Fibroblast of lung (primary cell): ENCODE data around the gene GOT1. TPM values are rescaled to one million over a fixed set of nuclear protein-coding genes. Genes with fewer than 3 reads are reported as not detected.

ENCODE experiments used
- DNase-seq, 2 donors: peaks; one replicate each; pipeline versions ENCODE4 v3.0.0 to v3.0.0-alpha.2; 2010; ENCODE audit warnings: low read depth in 2 of 2
- H2AFZ ChIP-seq: 2 replicates; pipeline ENCODE4 v1.5.1; 2012; ENCODE audit warnings: low read length, control low read depth, inconsistent platforms
- H3K27ac ChIP-seq: 2 replicates; pipeline ENCODE4 v1.5.1; 2011; ENCODE audit warnings: low read length, control low read depth; ENCODE audit not compliant: insufficient read depth
- H3K27me3 ChIP-seq: 2 replicates; pipeline ENCODE4 v1.5.1; 2011; ENCODE audit warnings: mild to moderate bottlenecking, low read length; ENCODE audit not compliant: control insufficient read depth, insufficient read depth
- H3K36me3 ChIP-seq: 2 replicates; pipeline ENCODE4 v1.5.1; 2011; ENCODE audit warnings: low read length; ENCODE audit not compliant: control insufficient read depth, insufficient read depth
- H3K4me1 ChIP-seq: 2 replicates; pipeline ENCODE4 v1.5.1; 2011; ENCODE audit warnings: low read length; ENCODE audit not compliant: control insufficient read depth, insufficient read depth; ENCODE audit errors: extremely low read depth
- H3K4me2 ChIP-seq: 2 replicates; pipeline ENCODE4 v1.5.1; 2011; ENCODE audit warnings: low read length, control low read depth; ENCODE audit not compliant: insufficient read depth; ENCODE audit errors: extremely low read depth
- H3K4me3 ChIP-seq, 4 experiments: fragments of 200-600 bp in 1 of 4; sonication (generic) in 1 of 4; replicated peaks in 1 of 4; 2 replicates each; pipeline ENCODE4 v1.5.1; 2011 to 2016; ENCODE audit warnings: low read length in 4 of 4, low read depth in 3 of 4, mild to moderate bottlenecking in 3 of 4, control low read depth in 2 of 4, inconsistent platforms in 1 of 4, mixed read lengths in 1 of 4; ENCODE audit not compliant: insufficient read depth in 1 of 4; ENCODE audit errors: control extremely low read depth in 1 of 4
- H3K79me2 ChIP-seq: 2 replicates; pipeline ENCODE4 v1.5.1; 2012; ENCODE audit warnings: mild to moderate bottlenecking, low read length, inconsistent platforms; ENCODE audit not compliant: control insufficient read depth, insufficient read depth
- H3K9ac ChIP-seq: 2 replicates; pipeline ENCODE4 v1.5.1; 2011; ENCODE audit warnings: mild to moderate bottlenecking, low read length, control low read depth; ENCODE audit not compliant: insufficient read depth
- H3K9me3 ChIP-seq: 2 replicates; pipeline ENCODE4 v1.5.1; 2012; ENCODE audit warnings: low read depth, low read length; ENCODE audit not compliant: control insufficient read depth, insufficient read depth
- H4K20me1 ChIP-seq: 2 replicates; pipeline ENCODE4 v1.5.1; 2011; ENCODE audit warnings: low read length; ENCODE audit not compliant: control insufficient read depth, insufficient read depth; ENCODE audit errors: extremely low read depth
- CTCF ChIP-seq, 2 donors: IDR thresholded peaks in 1 of 2; conservative IDR thresholded peaks in 1 of 2; 1 replicate in 1 of 2; 2 replicates in 1 of 2; pipeline ENCODE4 v1.5.1; 2011 to 2012; ENCODE audit warnings: low read length in 2 of 2, control low read depth in 1 of 2, inconsistent platforms in 1 of 2, low read depth in 1 of 2, mild to moderate bottlenecking in 1 of 2
- EZH2 ChIP-seq: IDR thresholded peaks from 2 replicates; pipeline ENCODE4 v1.5.1; 2012; ENCODE audit warnings: low read length, control low read depth, mild to moderate bottlenecking; ENCODE audit errors: missing control alignments
- polyA plus RNA-seq, 2 donors: library from polyadenylated mRNA; depleted of rRNA in 1 of 2; stranded (reverse) in 1 of 2; unstranded in 1 of 2; fragments of >200 nt; gene quantifications; 2 replicates each; pipeline ENCODE4 v1.2.1, GENCODE V29; 2011 to 2012; ENCODE audit warnings: missing spikeins in 1 of 2
- total RNA-seq: library from RNA; depleted of rRNA; stranded (reverse); fragments of >200 nt; gene quantifications from 2 replicates; pipeline ENCODE4 v1.2.1, GENCODE V29; 2014

GOT1 gene
- total and polyA plus RNA-seq, 2 donors (not counting 1 experiment from before 2014, with no cell fraction given), result 20.8 to 52.2 TPM

GRCh38 chr10:99459217-99459616 is 28.8 kb upstream of the GOT1 start:
- Histone ChIP-seq H4K20me1 (no peaks in the 10 kb centered on the region), H3K27me3 (no peaks in the 10 kb centered on the region), H3K9me3 (no peaks in the 10 kb centered on the region), H3K27ac (no peak overlapping the region), H3K36me3 (no peaks in the 10 kb centered on the region), H3K4me3 (no peak overlapping the region), H3K9ac (no peak overlapping the region), H2AFZ (no peak overlapping the region), H3K4me1 (peaks cover 2% of the 10 kb centered on the region), H3K79me2 (no peaks in the 10 kb centered on the region), H3K4me2 (no peak overlapping the region)
- DNase-seq, result no peak
- TF ChIP-seq EZH2 (no peak), CTCF (conservative IDR thresholded peaks at IDR 0.05 in 1 of 2, IDR thresholded peaks at IDR 0.05 in 1 of 2; ENCODE audit: low read depth in 1 of 2, low read length in 2 of 2) (no peak)

DNA sequence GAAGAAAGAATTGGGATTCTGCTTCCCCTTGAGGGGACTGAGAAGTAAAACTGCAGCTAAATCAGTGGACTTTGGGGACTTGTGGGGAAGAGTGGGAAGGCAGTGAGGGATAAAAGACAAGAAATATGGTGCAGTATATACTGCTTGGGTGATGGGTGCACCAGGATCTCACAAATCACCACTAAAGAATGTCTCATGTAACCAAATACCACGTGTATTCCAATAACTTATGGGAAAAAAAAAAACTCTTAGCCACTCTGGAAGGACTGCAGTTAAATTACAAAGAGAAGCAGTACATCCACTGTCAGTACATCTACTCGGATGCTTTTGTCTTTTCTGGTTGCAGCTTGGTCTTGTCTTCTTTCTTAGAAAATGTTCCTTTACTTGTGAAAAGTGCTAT is 27.4 kb upstream of the GOT1 start:
- Histone ChIP-seq H3K27me3 (peaks cover 5% of the 10 kb centered on the region), H3K36me3 (no peaks in the 10 kb centered on the region), H4K20me1 (no peaks in the 10 kb centered on the region), H3K27ac (no peak overlapping the region), H3K4me2 (no peak overlapping the region), H3K4me3 (no peak overlapping the region), H2AFZ (no peak overlapping the region), H3K79me2 (no peaks in the 10 kb centered on the region), H3K9me3 (no peaks in the 10 kb centered on the region), H3K9ac (no peak overlapping the region), H3K4me1 (peaks cover 2% of the 10 kb centered on the region)
- no peak for TF ChIP-seq EZH2
- TF ChIP-seq CTCF (conservative IDR thresholded peaks at IDR 0.05 in 1 of 2, IDR thresholded peaks at IDR 0.05 in 1 of 2; ENCODE audit: low read depth in 1 of 2, low read length in 2 of 2), result no peak
- DNase-seq, result peak; percentile 30 to 43

GRCh38 chr10:99456931-99457288 is 26.5 kb upstream of the GOT1 start:
- Histone ChIP-seq H3K9me3 (no peaks in the 10 kb centered on the region), H3K4me1 (peaks cover 2% of the 10 kb centered on the region), H3K36me3 (no peaks in the 10 kb centered on the region), H3K79me2 (no peaks in the 10 kb centered on the region), H4K20me1 (no peaks in the 10 kb centered on the region), H3K27me3 (peaks cover 9% of the 10 kb centered on the region), H2AFZ (no peak overlapping the region), H3K9ac (no peak overlapping the region), H3K27ac (no peak overlapping the region), H3K4me3 (no peak overlapping the region), H3K4me2 (no peak overlapping the region)
- DNase-seq, result no peak
- no peak for TF ChIP-seq CTCF (conservative IDR thresholded peaks at IDR 0.05 in 1 of 2, IDR thresholded peaks at IDR 0.05 in 1 of 2; ENCODE audit: low read depth in 1 of 2, low read length in 2 of 2)
- TF ChIP-seq EZH2, result no peak
